Hepatocyte (in vitro differentiated cells): ENCODE data around the gene LACC1.

Experiments used
- CTCF ChIP-seq: fragments of 200-600 bp; sonication (generic); IDR thresholded peaks from 2 replicates; pipeline ENCODE4 v1.5.1; 2016; ENCODE audit warnings: antibody characterized with exemption, mild to moderate bottlenecking; ENCODE audit not compliant: poor library complexity
- EZH2 ChIP-seq: fragments of 200-600 bp; sonication (generic); IDR thresholded peaks from 2 replicates; pipeline ENCODE4 v1.6.1; 2016; ENCODE audit warnings: antibody characterized with exemption, mild to moderate bottlenecking, borderline replicate concordance
- EZH2phosphoT487 ChIP-seq: fragments of 200-600 bp; sonication (generic); IDR thresholded peaks from one replicate; pipeline ENCODE4 v1.6.1; 2018; ENCODE audit warnings: antibody characterized with exemption, mild to moderate bottlenecking, low read depth, moderate library complexity; ENCODE audit not compliant: unreplicated experiment, severe bottlenecking

- TF ChIP-seq EZH2 = no peak
- no peak for TF ChIP-seq CTCF
- no peak for TF ChIP-seq EZH2phosphoT487
Observed at GRCh38 chr13:43918636-43919035, 38.9 kb downstream of the LACC1 start.
